DND-41 (cell line): ENCODE results near the gene PNPLA8.

Experiments used
- ATAC-seq: fragments of 200-7000 bp; cut with Tn5 transposase; 3 replicates; pipeline ENCODE4 v1.9.1; 2021; ENCODE audit warnings: low read depth; ENCODE audit not compliant: insufficient read depth
- DNase-seq: peaks from one replicate; pipeline ENCODE4 v3.0.0-alpha.2; 2020
- H2AFZ ChIP-seq: 2 replicates; pipeline ENCODE4 v1.6.0; 2012; ENCODE audit warnings: low read depth, low read length
- H3K27ac ChIP-seq: 2 replicates; pipeline ENCODE4 v1.5.1; 2012; ENCODE audit warnings: low read length, inconsistent platforms
- H3K27me3 ChIP-seq: fragments of 200-600 bp; sonication (generic); 2 replicates; pipeline ENCODE4 v1.6.0; 2012; ENCODE audit warnings: low read length, mild to moderate bottlenecking, inconsistent platforms; ENCODE audit not compliant: insufficient read depth, poor library complexity
- H3K36me3 ChIP-seq: 2 replicates; pipeline ENCODE4 v1.5.1; 2012; ENCODE audit warnings: low read length, inconsistent platforms; ENCODE audit not compliant: insufficient read depth
- H3K4me1 ChIP-seq: 2 replicates; pipeline ENCODE4 v1.5.1; 2012; ENCODE audit warnings: mild to moderate bottlenecking, low read length; ENCODE audit not compliant: insufficient read depth
- H3K4me2 ChIP-seq: 2 replicates; pipeline ENCODE4 v1.6.0; 2012; ENCODE audit warnings: mild to moderate bottlenecking, moderate library complexity, low read length, inconsistent platforms; ENCODE audit not compliant: insufficient read depth
- H3K4me3 ChIP-seq, 2 experiments: fragments of 200-600 bp in 1 of 2; shearing (Covaris generic) in 1 of 2; 2 replicates each; pipeline ENCODE4 v1.5.1; 2012 to 2016; ENCODE audit warnings: inconsistent platforms in 2 of 2, low read length in 2 of 2, mild to moderate bottlenecking in 2 of 2, low read depth in 1 of 2, moderate library complexity in 1 of 2
- H3K79me2 ChIP-seq: 2 replicates; pipeline ENCODE4 v1.6.0; 2012; ENCODE audit warnings: low read length, inconsistent platforms; ENCODE audit not compliant: insufficient read depth
- H3K9ac ChIP-seq: 2 replicates; pipeline ENCODE4 v1.6.0; 2012; ENCODE audit warnings: low read depth, mild to moderate bottlenecking, inconsistent platforms, low read length, moderate library complexity
- H3K9me3 ChIP-seq: 2 replicates; pipeline ENCODE4 v1.5.1; 2012; ENCODE audit warnings: low read length, moderate library complexity, mild to moderate bottlenecking, inconsistent platforms; ENCODE audit not compliant: insufficient read depth, severe bottlenecking
- H4K20me1 ChIP-seq: 2 replicates; pipeline ENCODE4 v1.6.0; 2012; ENCODE audit warnings: low read length; ENCODE audit not compliant: insufficient read depth
- CTCF ChIP-seq: IDR thresholded peaks from 2 replicates; pipeline ENCODE4 v1.5.1; 2012; ENCODE audit warnings: borderline replicate concordance, low read length, moderate library complexity, mild to moderate bottlenecking; ENCODE audit not compliant: poor library complexity, severe bottlenecking; ENCODE audit errors: extremely low read depth
- EZH2 ChIP-seq: IDR thresholded peaks from 3 replicates; pipeline ENCODE4 v1.6.1; 2012; ENCODE audit warnings: borderline replicate concordance, low read depth, mild to moderate bottlenecking, moderate library complexity, low read length, inconsistent platforms; ENCODE audit not compliant: severe bottlenecking

The PNPLA8 gene

GRCh38 chr7:108537229-108537628 lies 11.3 kb upstream of the PNPLA8 start:
- no peak overlapping the region for H3K27ac ChIP-seq
- no peaks in the 10 kb centered on the region for H3K27me3 ChIP-seq
- no peak for ATAC-seq
- TF ChIP-seq EZH2 (no peak), CTCF (no peak)
- DNase-seq: no peak
- no peak overlapping the region for H2AFZ ChIP-seq
- H3K9ac ChIP-seq: no peak overlapping the region
- no peaks in the 10 kb centered on the region for H3K4me1 ChIP-seq
- H3K36me3 ChIP-seq: no peaks in the 10 kb centered on the region
- no peak overlapping the region for H3K4me3 ChIP-seq
- H3K79me2 ChIP-seq: no peaks in the 10 kb centered on the region
- no peak overlapping the region for H3K4me2 ChIP-seq
- no peaks in the 10 kb centered on the region for H3K9me3 ChIP-seq
- no peaks in the 10 kb centered on the region for H4K20me1 ChIP-seq

- no peak for TF ChIP-seq EZH2
- no peak for TF ChIP-seq CTCF
These were observed 9.8 kb upstream of the PNPLA8 start for GRCh38 chr7:108535744-108536143.

GRCh38 chr7:108535257-108535656 lies 9.3 kb upstream of the PNPLA8 start:
- Histone ChIP-seq H3K27ac (no peak overlapping the region), H3K4me1 (no peaks in the 10 kb centered on the region), H3K9ac (no peak overlapping the region), H3K4me3 (no peak overlapping the region), H3K9me3 (no peaks in the 10 kb centered on the region), H4K20me1 (no peaks in the 10 kb centered on the region), H2AFZ (no peak overlapping the region), H3K79me2 (no peaks in the 10 kb centered on the region), H3K36me3 (no peaks in the 10 kb centered on the region), H3K4me2 (no peak overlapping the region), H3K27me3 (no peaks in the 10 kb centered on the region)
- TF ChIP-seq EZH2: no peak
- TF ChIP-seq CTCF: no peak
- DNase-seq: no peak
- no peak for ATAC-seq

More at GRCh38 chr7:108535744-108536143, 9.8 kb upstream of the PNPLA8 start:
- no peak overlapping the region for H2AFZ ChIP-seq
- H3K79me2 ChIP-seq: no peaks in the 10 kb centered on the region
- H3K4me2 ChIP-seq: no peak overlapping the region
- H4K20me1 ChIP-seq: no peaks in the 10 kb centered on the region
- no peak overlapping the region for H3K9ac ChIP-seq
- H3K4me1 ChIP-seq: no peaks in the 10 kb centered on the region
- no peak overlapping the region for H3K4me3 ChIP-seq
- no peak for ATAC-seq
- H3K36me3 ChIP-seq: no peaks in the 10 kb centered on the region
- no peak overlapping the region for H3K27ac ChIP-seq
- no peak for DNase-seq
- no peaks in the 10 kb centered on the region for H3K27me3 ChIP-seq
- no peaks in the 10 kb centered on the region for H3K9me3 ChIP-seq

- Histone ChIP-seq H3K27me3 (no peaks in the 10 kb centered on the region), H3K4me1 (no peaks in the 10 kb centered on the region), H3K9me3 (no peaks in the 10 kb centered on the region), H3K27ac (no peak overlapping the region), H3K4me2 (no peak overlapping the region), H4K20me1 (no peaks in the 10 kb centered on the region), H3K9ac (no peak overlapping the region), H3K36me3 (no peaks in the 10 kb centered on the region), H2AFZ (no peak overlapping the region), H3K4me3 (no peak overlapping the region), H3K79me2 (no peaks in the 10 kb centered on the region)
- no peak for DNase-seq
- ATAC-seq: no peak
- TF ChIP-seq CTCF (no peak), EZH2 (no peak)
These were observed 7.8 kb upstream of the PNPLA8 start for GRCh38 chr7:108533712-108534111.
